Measurements from ENCODE around the gene SDK1.

SDK1 gene

GRCh38 chr7:4058158-4058557 is 757.1 kb downstream of the SDK1 start:
- Histone ChIP-seq H3K27ac (no peak overlapping the region), H3K4me3 (no peak overlapping the region)

GRCh38 chr7:4065190-4065589 is 764.1 kb downstream of the SDK1 start:
- no peak overlapping the region for H3K4me3 ChIP-seq

GRCh38 chr7:4066206-4066605 is 765.2 kb downstream of the SDK1 start:
- Histone ChIP-seq H3K27ac (no peak overlapping the region), H3K4me3 (no peak overlapping the region)

More at GRCh38 chr7:4065190-4065589, 764.1 kb downstream of the SDK1 start:
- no peak overlapping the region for H3K27ac ChIP-seq

- no peak overlapping the region for H3K4me3 ChIP-seq
- no peak overlapping the region for H3K27ac ChIP-seq
These were observed 765.8 kb downstream of the SDK1 start for GRCh38 chr7:4066626-4067475.

GRCh38 chr7:4067476-4067760 is 766.4 kb downstream of the SDK1 start:
- no peak overlapping the region for H3K4me3 ChIP-seq
- no peak overlapping the region for H3K27ac ChIP-seq

- H3K4me3 ChIP-seq = no peak overlapping the region
- H3K27ac ChIP-seq = no peak overlapping the region
These were observed 766.8 kb downstream of the SDK1 start for GRCh38 chr7:4067874-4068273.

GRCh38 chr7:4068286-4068685 is 767.2 kb downstream of the SDK1 start:
- Histone ChIP-seq H3K4me3 (no peak overlapping the region), H3K27ac (no peak overlapping the region)

- H3K4me3 ChIP-seq = no peak overlapping the region
These were observed 768.4 kb downstream of the SDK1 start for GRCh38 chr7:4069268-4070095.

GRCh38 chr7:4070214-4070613 is 769.2 kb downstream of the SDK1 start:
- H3K4me3 ChIP-seq = no peak overlapping the region
- H3K27ac ChIP-seq = no peak overlapping the region

More at GRCh38 chr7:4069268-4070095, 768.4 kb downstream of the SDK1 start:
- no peak overlapping the region for H3K27ac ChIP-seq

- H3K27ac ChIP-seq = no peak overlapping the region
- H3K4me3 ChIP-seq = no peak overlapping the region
These were observed 770.5 kb downstream of the SDK1 start for GRCh38 chr7:4071370-4072058.

- Histone ChIP-seq H3K27ac (no peak overlapping the region), H3K4me3 (no peak overlapping the region)
These were observed 771.3 kb downstream of the SDK1 start for GRCh38 chr7:4072161-4072925.

GRCh38 chr7:4073052-4073451 is 772.0 kb downstream of the SDK1 start:
- Histone ChIP-seq H3K4me3 (no peak overlapping the region), H3K27ac (no peak overlapping the region)

GRCh38 chr7:4073750-4074149 is 772.7 kb downstream of the SDK1 start:
- no peak overlapping the region for H3K27ac ChIP-seq
- no peak overlapping the region for H3K4me3 ChIP-seq

- H3K4me3 ChIP-seq = no peak overlapping the region
These were observed 773.4 kb downstream of the SDK1 start for GRCh38 chr7:4074407-4074806.

GRCh38 chr7:4074994-4075393 is 773.9 kb downstream of the SDK1 start:
- Histone ChIP-seq H3K4me3 (no peak overlapping the region), H3K27ac (no peak overlapping the region)

More at GRCh38 chr7:4074407-4074806, 773.4 kb downstream of the SDK1 start:
- no peak overlapping the region for H3K27ac ChIP-seq

GRCh38 chr7:4076701-4077294 is 775.7 kb downstream of the SDK1 start:
- Histone ChIP-seq H3K27ac (no peak overlapping the region), H3K4me3 (no peak overlapping the region)

- Histone ChIP-seq H3K4me3 (no peak overlapping the region), H3K27ac (no peak overlapping the region)
These were observed 776.9 kb downstream of the SDK1 start for GRCh38 chr7:4077980-4078379.

GRCh38 chr7:4078580-4078979 is 777.5 kb downstream of the SDK1 start:
- Histone ChIP-seq H3K4me3 (no peak overlapping the region), H3K27ac (no peak overlapping the region)

GRCh38 chr7:4079366-4079765 is 778.3 kb downstream of the SDK1 start:
- Histone ChIP-seq H3K4me3 (no peak overlapping the region), H3K27ac (no peak overlapping the region)
